ENCODE results near the gene HRC.
"Not testable (repeated sequence)": the region's sequence is repeated elsewhere in the genome, so short reads cannot be mapped to it uniquely, and the experiment has no call there.

HRC gene

GRCh38 chr19:49155005-49155819, at the start of gene HRC:
Gene HRC, minus strand, starts transcription at chr19:49155396. Its CDS starts 159 bp downstream, at chr19:49155237.
- no peak for DNase-seq

GRCh38 chr19:49201042-49201441, 45.8 kb upstream of the HRC start:
- DNase-seq = no peak

- no peak for DNase-seq
Measured at GRCh38 chr19:49200238-49200862, 45.2 kb upstream of the HRC start.

- no peak for DNase-seq
Measured at GRCh38 chr19:49196527-49197240, 41.5 kb upstream of the HRC start.

- no peak for DNase-seq
Measured at GRCh38 chr19:49194408-49194807, 39.2 kb upstream of the HRC start.

GRCh38 chr19:49193822-49194394, 38.7 kb upstream of the HRC start:
- no peak for DNase-seq

- no peak for DNase-seq
Measured at GRCh38 chr19:49190781-49191180, 35.6 kb upstream of the HRC start.

- DNase-seq = no peak
Measured at GRCh38 chr19:49189259-49189658, 34.1 kb upstream of the HRC start.

GRCh38 chr19:49188626-49189200, 33.5 kb upstream of the HRC start:
- DNase-seq = no peak

- no peak for DNase-seq
Measured at GRCh38 chr19:49186108-49186507, 30.9 kb upstream of the HRC start.

GRCh38 chr19:49182848-49183375, 27.7 kb upstream of the HRC start:
- no peak for DNase-seq

GRCh38 chr19:49182010-49182847, 27.0 kb upstream of the HRC start:
- DNase-seq = not testable (repeated sequence)

GRCh38 chr19:49180659-49181058, 25.5 kb upstream of the HRC start:
- DNase-seq = no peak

- no peak for DNase-seq
Measured at GRCh38 chr19:49173198-49173597, 18.0 kb upstream of the HRC start.

- no peak for DNase-seq
Measured at GRCh38 chr19:49168421-49168820, 13.2 kb upstream of the HRC start.

GRCh38 chr19:49167857-49168409, 12.7 kb upstream of the HRC start:
- DNase-seq = no peak

- no peak for DNase-seq
Measured at GRCh38 chr19:49165865-49166301, 10.7 kb upstream of the HRC start.

- no peak for DNase-seq
Measured at GRCh38 chr19:49165111-49165750, 10.0 kb upstream of the HRC start.

GRCh38 chr19:49161987-49162386, 6.8 kb upstream of the HRC start:
- no peak for DNase-seq

GRCh38 chr19:49160450-49161189, 5.4 kb upstream of the HRC start:
- DNase-seq = no peak

Data from stimulated activated CD4-positive, alpha-beta T cell treated with anti-CD3 and anti-CD28 coated beads, Interleukin-4, amount 100 ng/mL, for 4 hours (primary cell).